Upper lobe of right lung (tissue), 1 donor: Measurements from ENCODE around the gene GRAMD1B. TPM values are rescaled to one million over a fixed set of nuclear protein-coding genes. Genes with fewer than 3 reads are reported as not detected.

ENCODE experiments used
- ATAC-seq: fragments of 200-7000 bp; cut with Tn5 transposase; one replicate; pipeline ENCODE4 v1.9.1; 2020; ENCODE audit warnings: mild to moderate bottlenecking, moderate library complexity
- DNase-seq: peaks from one replicate; pipeline ENCODE4 v3.0.0-alpha.2; 2020
- H3K27ac ChIP-seq: fragments of 200-600 bp; one replicate; pipeline ENCODE4 v1.8.0; 2022
- H3K27me3 ChIP-seq: fragments of 200-600 bp; one replicate; pipeline ENCODE4 v1.8.0; 2022; ENCODE audit warnings: mild to moderate bottlenecking
- H3K36me3 ChIP-seq: fragments of 200-600 bp; one replicate; pipeline ENCODE4 v1.8.0; 2022
- H3K4me1 ChIP-seq: fragments of 200-600 bp; one replicate; pipeline ENCODE4 v1.8.0; 2022
- H3K4me3 ChIP-seq: fragments of 200-600 bp; one replicate; pipeline ENCODE4 v1.8.0; 2022; ENCODE audit warnings: mild to moderate bottlenecking
- H3K9me3 ChIP-seq: fragments of 200-600 bp; one replicate; pipeline ENCODE4 v1.8.0; 2022
- intact Hi-C: fragments of 100-400 bp; cut with DNase I; formaldehyde crosslinking; loops from one replicate; pipeline ENCODE4 v1.11.0; 2022
- total RNA-seq: library from RNA; stranded (reverse); fragmentation: NEBNext Ultra II Directional; extraction: Animal tissue kit (Norgen Biotek cat#: 25700); gene quantifications from one replicate; pipeline ENCODE4 v1.2.1, GENCODE V29; 2021
- TF ChIP-seq, protein P1 (sequence below): fragments of 200-600 bp; IDR thresholded peaks from one replicate; pipeline ENCODE4 v1.8.0; 2022; ENCODE audit warnings: antibody characterized with exemption
- donor health status: DM: no; HTN: yes; CAD: no; lungs with severe emphysema.

GRAMD1B gene
- total RNA-seq, 1 donor from 2014 or later, result 4.8 TPM

DNA sequence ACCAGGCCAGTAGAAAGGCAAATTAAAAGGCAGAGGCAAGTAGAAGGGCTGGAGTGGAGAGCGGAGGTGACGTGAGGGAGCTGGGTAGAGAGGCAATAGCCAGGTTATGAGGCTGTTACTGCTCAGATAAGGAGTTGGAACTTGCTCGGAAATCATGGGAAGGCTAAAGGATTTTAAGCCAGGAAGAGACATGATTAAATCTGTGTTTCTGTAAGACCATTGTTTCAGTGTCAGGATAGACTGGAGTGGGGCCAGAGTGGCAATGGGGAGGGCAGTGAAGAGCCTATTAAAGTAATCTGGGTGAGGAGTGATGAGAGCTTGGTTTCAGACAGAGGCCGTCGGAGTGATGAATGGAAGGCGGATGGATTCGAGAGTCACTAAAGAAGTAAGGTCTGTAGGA, 39.0 kb downstream of the GRAMD1B start:
- TF ChIP-seq, protein P1, sequence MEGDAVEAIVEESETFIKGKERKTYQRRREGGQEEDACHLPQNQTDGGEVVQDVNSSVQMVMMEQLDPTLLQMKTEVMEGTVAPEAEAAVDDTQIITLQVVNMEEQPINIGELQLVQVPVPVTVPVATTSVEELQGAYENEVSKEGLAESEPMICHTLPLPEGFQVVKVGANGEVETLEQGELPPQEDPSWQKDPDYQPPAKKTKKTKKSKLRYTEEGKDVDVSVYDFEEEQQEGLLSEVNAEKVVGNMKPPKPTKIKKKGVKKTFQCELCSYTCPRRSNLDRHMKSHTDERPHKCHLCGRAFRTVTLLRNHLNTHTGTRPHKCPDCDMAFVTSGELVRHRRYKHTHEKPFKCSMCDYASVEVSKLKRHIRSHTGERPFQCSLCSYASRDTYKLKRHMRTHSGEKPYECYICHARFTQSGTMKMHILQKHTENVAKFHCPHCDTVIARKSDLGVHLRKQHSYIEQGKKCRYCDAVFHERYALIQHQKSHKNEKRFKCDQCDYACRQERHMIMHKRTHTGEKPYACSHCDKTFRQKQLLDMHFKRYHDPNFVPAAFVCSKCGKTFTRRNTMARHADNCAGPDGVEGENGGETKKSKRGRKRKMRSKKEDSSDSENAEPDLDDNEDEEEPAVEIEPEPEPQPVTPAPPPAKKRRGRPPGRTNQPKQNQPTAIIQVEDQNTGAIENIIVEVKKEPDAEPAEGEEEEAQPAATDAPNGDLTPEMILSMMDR, result no peak
- H3K36me3 ChIP-seq, result no peaks in the 10 kb centered on the region
- ATAC-seq, result no peak
- DNase-seq, result no peak
- no peaks in the 10 kb centered on the region for H3K27me3 ChIP-seq
- H3K27ac ChIP-seq, result no peak overlapping the region
- no peaks in the 10 kb centered on the region for H3K4me1 ChIP-seq
- intact Hi-C loops, result no loop called here
- no peak overlapping the region for H3K4me3 ChIP-seq
- H3K9me3 ChIP-seq, result no peaks in the 10 kb centered on the region

DNA sequence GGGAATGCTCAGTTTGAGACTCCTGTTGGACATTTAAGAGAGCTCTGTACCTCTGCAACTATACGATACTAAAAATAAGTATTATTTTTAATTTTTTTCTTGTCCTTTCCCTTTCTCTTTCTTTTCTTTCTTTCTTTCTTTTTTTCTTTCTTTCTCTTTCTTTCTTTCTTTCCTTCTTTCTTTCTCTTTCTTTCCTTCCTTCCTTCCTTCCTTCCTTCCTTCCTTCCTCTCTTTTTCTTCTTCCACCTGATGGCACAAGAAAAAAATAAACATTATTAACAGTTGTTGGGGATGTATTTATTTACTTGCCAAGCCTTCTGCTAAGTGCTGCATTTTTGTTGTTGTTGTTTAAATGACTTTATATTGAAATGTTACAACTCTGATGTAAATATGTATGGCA, 39.5 kb downstream of the GRAMD1B start:
- TF ChIP-seq, protein P1, result no peak
- H3K27ac ChIP-seq, result no peak overlapping the region

DNA sequence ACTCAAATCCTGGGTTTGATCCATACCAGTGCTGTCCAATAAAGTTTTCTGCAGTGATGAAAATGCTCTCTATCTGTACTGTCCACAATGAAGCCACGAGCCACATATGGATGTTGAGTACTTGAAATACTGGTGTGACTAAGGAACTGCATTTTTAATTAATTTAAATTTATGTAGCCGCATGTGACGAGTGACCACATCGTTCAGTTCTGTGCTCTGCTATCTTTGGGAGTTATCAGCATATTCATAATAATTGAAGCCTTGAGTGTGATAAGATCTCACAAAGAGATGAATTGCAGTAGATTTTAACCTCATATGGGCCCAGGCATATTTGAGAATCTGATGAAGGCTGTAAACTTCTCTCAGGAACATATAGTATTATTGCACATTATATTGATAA, 40.8 kb downstream of the GRAMD1B start:
- Histone ChIP-seq H3K4me3 (no peak overlapping the region), H3K4me1 (no peaks in the 10 kb centered on the region), H3K27me3 (no peaks in the 10 kb centered on the region), H3K27ac (no peak overlapping the region), H3K36me3 (no peaks in the 10 kb centered on the region), H3K9me3 (no peaks in the 10 kb centered on the region)
- intact Hi-C loops, result loop anchor here (10.0 kb wide), 1 partner anchor 166 kb away; no protein-coding TSS in a partner anchor
- TF ChIP-seq, protein P1, result no peak
- no peak for DNase-seq
- no peak for ATAC-seq

More for the DNA sequence above, 39.5 kb downstream of the GRAMD1B start:
- no peaks in the 10 kb centered on the region for H3K4me1 ChIP-seq
- H3K9me3 ChIP-seq, result no peaks in the 10 kb centered on the region
- no peak overlapping the region for H3K4me3 ChIP-seq
- ATAC-seq, result no peak
- DNase-seq, result no peak
- no peaks in the 10 kb centered on the region for H3K36me3 ChIP-seq
- intact Hi-C loops, result no loop called here
- no peaks in the 10 kb centered on the region for H3K27me3 ChIP-seq

DNA sequence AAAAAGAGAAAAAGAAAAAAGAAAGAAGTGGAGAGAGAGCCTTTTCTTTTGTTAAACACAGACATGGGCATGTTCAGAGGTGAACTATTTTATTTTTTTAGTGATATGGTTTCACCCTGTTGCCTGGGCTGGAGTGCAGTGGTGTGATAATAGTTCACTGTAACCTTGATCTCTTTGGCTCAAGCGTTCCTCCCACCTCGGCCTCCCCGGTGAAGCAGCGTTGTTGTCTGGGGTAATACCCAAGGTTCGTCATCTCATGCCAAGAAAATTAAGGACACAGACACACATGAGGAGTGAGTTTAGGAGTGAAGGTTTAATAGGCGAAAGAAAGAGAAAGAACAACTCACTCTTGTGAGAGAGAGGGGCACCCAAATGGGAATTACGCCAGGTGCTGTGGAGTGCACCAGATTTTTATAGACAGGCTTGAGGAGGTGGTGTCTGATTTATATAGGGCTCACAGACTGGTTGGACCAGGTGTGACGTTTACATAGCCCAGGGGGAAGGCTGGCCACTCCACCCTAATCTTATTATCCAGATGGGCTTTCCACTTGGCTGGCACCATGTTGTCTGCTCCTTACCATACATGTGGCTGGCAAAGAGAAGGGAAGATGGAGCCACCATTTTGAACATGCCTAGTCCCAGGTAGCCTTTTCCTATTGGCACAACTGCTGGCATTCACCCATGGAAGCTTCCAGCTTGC, 42.3 kb downstream of the GRAMD1B start:
- H3K27ac ChIP-seq, result no peak overlapping the region
- intact Hi-C loops, result loop anchor here (10.0 kb wide), 1 partner anchor 168 kb away; no protein-coding TSS in a partner anchor
- no peaks in the 10 kb centered on the region for H3K4me1 ChIP-seq
- no peak overlapping the region for H3K4me3 ChIP-seq
- ATAC-seq (no peak), DNase-seq (no peak)
- TF ChIP-seq, protein P1, result no peak
- no peaks in the 10 kb centered on the region for H3K9me3 ChIP-seq
- no peaks in the 10 kb centered on the region for H3K36me3 ChIP-seq
- no peaks in the 10 kb centered on the region for H3K27me3 ChIP-seq

DNA sequence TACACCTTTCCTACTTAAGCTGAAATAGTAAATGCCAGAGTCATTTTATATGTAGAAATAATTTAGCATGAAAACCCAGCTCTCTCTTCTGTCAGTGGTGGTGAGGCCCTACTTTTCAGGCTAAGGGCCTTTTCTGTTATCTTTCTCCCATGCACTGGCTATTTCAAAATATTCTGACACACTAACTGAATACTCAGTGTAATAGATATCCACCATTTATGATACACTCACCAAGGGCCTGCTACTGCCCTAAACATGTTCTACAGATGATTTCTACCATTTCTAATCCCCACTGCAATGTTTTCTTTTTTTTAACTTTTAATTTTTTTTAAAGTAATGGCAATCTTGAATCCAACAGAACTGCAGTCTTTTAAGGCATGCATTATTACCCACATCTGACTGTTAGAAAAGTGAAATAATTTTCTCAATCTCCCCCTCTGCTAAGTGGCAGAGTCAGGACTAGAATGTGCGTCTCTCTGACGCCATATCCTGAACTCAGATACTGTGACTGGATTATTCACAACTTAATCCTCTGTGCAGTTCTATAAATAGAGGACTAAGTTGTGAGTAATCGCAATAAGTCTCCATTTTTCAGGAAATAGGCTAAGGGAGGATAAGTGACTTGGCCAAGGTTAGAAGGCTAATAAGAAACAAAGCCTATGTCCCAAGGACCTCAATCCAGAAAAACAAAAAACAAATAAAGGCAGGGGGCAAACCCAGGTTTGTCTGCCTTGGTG, 44.0 kb downstream of the GRAMD1B start:
- DNase-seq (no peak), ATAC-seq (no peak)
- no peaks in the 10 kb centered on the region for H3K27me3 ChIP-seq
- H3K27ac ChIP-seq, result no peak overlapping the region
- H3K4me3 ChIP-seq, result no peak overlapping the region
- no peaks in the 10 kb centered on the region for H3K4me1 ChIP-seq
- H3K36me3 ChIP-seq, result no peaks in the 10 kb centered on the region
- no peaks in the 10 kb centered on the region for H3K9me3 ChIP-seq
- intact Hi-C loops, result loop anchor here (10.0 kb wide), 1 partner anchor 169 kb away; no protein-coding TSS in a partner anchor
- TF ChIP-seq, protein P1, result no peak
